ENCODE data around the gene ATF4. TPM values are rescaled to one million over a fixed set of nuclear protein-coding genes. Genes with fewer than 3 reads are reported as not detected.

The ATF4 gene
- total and polyA plus RNA-seq, 2 of the 13 experiments (the other 11 are each of a cell fraction or from before 2014, with no cell fraction given), result 486 to 1,297 TPM

GRCh38 chr22:39490135-39490798 is 30.1 kb upstream of the ATF4 start (continued):
- TF ChIP-seq NFYC (CRISPR knock-in tag; IDR thresholded peaks at IDR 0.05) (peak; percentile 91), CREM (IDR thresholded peaks at IDR 0.05) (peak; percentile 27; the same call in 1 of the 2 replicates), CREM (CRISPR knock-in tag; IDR thresholded peaks at IDR 0.05) (no peak), HDAC6 (IDR thresholded peaks at IDR 0.05; ENCODE audit: low read depth, low read length) (no peak), ZNF646 (CRISPR knock-in tag; IDR thresholded peaks at IDR 0.05) (no peak), USF2 (IDR thresholded peaks at IDR 0.05; ENCODE audit: low read depth, low read length) (peak; percentile 92), USF2 (CRISPR knock-in tag; IDR thresholded peaks at IDR 0.05; ENCODE audit: borderline replicate concordance) (peak; percentile 98; the same call in 1 of the 2 replicates), BORCS8-MEF2B (CRISPR knock-in tag; IDR thresholded peaks at IDR 0.05) (peak; percentile 22; the same call in 1 of the 2 replicates), ZNF281 (CRISPR knock-in tag; IDR thresholded peaks at IDR 0.05; ENCODE audit: borderline replicate concordance) (no peak), NFYB (CRISPR knock-in tag; IDR thresholded peaks at IDR 0.05) (peak; percentile 83), PRMT3 (CRISPR knock-in tag; IDR thresholded peaks at IDR 0.05; ENCODE audit: borderline replicate concordance, low read depth) (no peak), JARID2 (CRISPR knock-in tag; IDR thresholded peaks at IDR 0.05; ENCODE audit: insufficient replicate concordance) (no peak), MNT (IDR thresholded peaks at IDR 0.05) (peak; percentile 48; the same call in 1 of the 2 replicates), PHF8 (CRISPR knock-in tag; IDR thresholded peaks at IDR 0.05) (no peak), YY1 (IDR thresholded peaks at IDR 0.05; ENCODE audit: insufficient read depth, insufficient replicate concordance, low read depth, low read length) (peak; percentile 91), ZNF598 (CRISPR knock-in tag; IDR thresholded peaks at IDR 0.05; ENCODE audit: borderline replicate concordance) (no peak)

Measured in HepG2 (cell line).